Measurements from ENCODE around the gene FAM3B.

DNA sequence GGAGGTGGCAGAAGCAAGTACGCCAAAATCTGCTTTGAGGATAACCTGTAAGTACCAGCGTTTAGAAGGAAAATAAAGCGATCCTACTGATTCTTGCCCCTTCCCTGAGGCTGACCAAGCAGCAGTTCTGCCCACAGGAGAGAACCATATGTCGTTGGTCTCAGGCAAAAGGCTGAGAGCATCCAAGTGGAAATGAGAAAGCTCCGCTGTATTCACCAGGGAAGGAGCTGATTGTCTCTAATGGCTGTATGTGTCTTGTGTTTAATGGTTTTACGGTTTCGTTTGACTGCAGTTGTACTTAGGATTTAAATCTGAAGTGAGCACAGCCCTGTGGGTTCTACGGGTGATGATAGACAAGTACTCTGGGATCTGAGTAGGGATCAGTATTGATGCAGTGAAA, 21.9 kb downstream of the FAM3B start:
- TF ChIP-seq, protein P1, sequence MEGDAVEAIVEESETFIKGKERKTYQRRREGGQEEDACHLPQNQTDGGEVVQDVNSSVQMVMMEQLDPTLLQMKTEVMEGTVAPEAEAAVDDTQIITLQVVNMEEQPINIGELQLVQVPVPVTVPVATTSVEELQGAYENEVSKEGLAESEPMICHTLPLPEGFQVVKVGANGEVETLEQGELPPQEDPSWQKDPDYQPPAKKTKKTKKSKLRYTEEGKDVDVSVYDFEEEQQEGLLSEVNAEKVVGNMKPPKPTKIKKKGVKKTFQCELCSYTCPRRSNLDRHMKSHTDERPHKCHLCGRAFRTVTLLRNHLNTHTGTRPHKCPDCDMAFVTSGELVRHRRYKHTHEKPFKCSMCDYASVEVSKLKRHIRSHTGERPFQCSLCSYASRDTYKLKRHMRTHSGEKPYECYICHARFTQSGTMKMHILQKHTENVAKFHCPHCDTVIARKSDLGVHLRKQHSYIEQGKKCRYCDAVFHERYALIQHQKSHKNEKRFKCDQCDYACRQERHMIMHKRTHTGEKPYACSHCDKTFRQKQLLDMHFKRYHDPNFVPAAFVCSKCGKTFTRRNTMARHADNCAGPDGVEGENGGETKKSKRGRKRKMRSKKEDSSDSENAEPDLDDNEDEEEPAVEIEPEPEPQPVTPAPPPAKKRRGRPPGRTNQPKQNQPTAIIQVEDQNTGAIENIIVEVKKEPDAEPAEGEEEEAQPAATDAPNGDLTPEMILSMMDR (IDR thresholded peaks at IDR 0.05), result no peak
- no peak for TF ChIP-seq POLR2AphosphoS5 (IDR thresholded peaks at IDR 0.05; ENCODE audit: low read depth, low read length)
- TF ChIP-seq TCF7L2 (IDR thresholded peaks at IDR 0.05; ENCODE audit: low read depth, low read length), result no peak
